GM12891 (cell line): ENCODE measurements around the gene AHNAK.

ENCODE experiments used
- DNase-seq: peaks from one replicate; pipeline ENCODE4 v3.0.0; 2011; ENCODE audit warnings: low spot score; ENCODE audit not compliant: insufficient read length
- FAIRE-seq: peaks from 2 replicates; lab custom pipeline; 2011; peaks lifted over from hg19 to GRCh38; lab: Jason Lieb, UNC
- PAX5 ChIP-seq: IDR thresholded peaks from 2 replicates; pipeline ENCODE4 v1.6.1; 2011; ENCODE audit warnings: low read length, moderate library complexity, mild to moderate bottlenecking; ENCODE audit not compliant: insufficient read depth, severe bottlenecking
- POLR2A ChIP-seq: IDR thresholded peaks from 2 replicates; pipeline ENCODE4 v1.6.1; 2011; ENCODE audit warnings: low read depth, low read length, control low read depth
- POLR2AphosphoS5 ChIP-seq: IDR thresholded peaks from 2 replicates; pipeline ENCODE4 v1.6.1; 2011; ENCODE audit warnings: low read depth, low read length, control low read depth
- POU2F2 ChIP-seq: IDR thresholded peaks from 2 replicates; pipeline ENCODE4 v1.6.1; 2011; ENCODE audit warnings: low read depth, mild to moderate bottlenecking, control low read depth, low read length, moderate library complexity
- SPI1 ChIP-seq: IDR thresholded peaks from 2 replicates; pipeline ENCODE4 v1.6.1; 2011; ENCODE audit warnings: low read depth, low read length, control low read depth
- TAF1 ChIP-seq: IDR thresholded peaks from 2 replicates; pipeline ENCODE4 v1.6.1; 2011; ENCODE audit warnings: low read depth, low read length, control low read depth

The AHNAK gene

DNA sequence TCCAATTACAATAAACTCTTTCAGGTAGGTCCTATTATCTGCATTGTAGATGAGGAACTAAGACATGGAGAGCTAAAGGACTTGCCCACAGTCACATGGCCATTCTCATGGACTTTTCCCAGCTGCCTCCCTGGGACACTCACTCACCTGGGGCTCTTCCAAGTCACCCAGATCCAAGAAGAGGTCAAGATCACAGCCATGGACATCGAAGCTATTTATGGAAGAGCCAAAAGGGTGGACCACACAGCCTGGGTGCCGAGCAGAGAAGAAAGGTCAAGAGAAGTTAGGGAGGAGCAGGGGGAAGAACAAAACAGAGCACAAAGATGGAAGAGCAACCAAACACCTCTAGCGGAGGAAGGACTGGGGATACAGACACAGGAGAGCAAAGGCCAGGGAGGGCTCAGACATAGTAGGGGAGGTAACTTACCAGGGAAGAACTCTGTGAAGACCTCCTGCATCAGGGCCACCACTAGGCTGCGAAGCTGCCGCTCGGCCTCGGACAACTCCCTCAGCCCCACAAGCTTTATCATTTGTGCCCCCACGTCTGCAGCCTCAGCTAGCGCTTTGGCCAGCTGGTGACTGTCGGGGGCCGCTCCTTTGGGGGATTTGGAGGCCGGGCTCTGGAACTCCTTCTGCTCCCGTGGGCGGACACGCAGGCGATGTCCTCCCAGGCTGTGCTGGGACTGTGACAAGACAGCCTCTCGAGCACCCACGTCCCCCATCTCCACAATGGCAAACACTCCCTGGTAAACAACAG lies 34.5 kb upstream of the AHNAK start:
- no peak for DNase-seq
- TF ChIP-seq POU2F2 (no peak), SPI1 (no peak), TAF1 (no peak), POLR2AphosphoS5 (no peak), POLR2A (no peak), PAX5 (no peak)
- FAIRE-seq, result no peak

DNA sequence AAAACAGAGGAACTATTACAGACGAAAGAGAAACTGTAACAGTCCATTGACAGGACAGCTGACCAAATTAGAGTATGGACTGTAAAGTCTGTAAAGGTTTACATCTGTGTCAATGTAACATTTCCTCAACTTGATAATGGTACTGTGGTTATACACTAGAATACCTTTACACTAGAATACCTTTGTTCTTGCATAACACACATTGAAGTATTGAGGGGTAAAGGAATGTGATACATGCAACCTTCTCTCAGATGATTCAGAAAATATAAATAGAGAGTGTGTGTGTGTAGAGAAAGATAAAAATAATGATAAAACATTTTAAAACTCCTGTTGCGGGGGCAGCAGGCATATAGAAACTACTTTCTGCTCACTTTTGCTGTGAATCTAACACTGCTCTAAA lies 32.6 kb upstream of the AHNAK start:
- FAIRE-seq (no peak), DNase-seq (no peak)
- no peak for TF ChIP-seq SPI1

DNA sequence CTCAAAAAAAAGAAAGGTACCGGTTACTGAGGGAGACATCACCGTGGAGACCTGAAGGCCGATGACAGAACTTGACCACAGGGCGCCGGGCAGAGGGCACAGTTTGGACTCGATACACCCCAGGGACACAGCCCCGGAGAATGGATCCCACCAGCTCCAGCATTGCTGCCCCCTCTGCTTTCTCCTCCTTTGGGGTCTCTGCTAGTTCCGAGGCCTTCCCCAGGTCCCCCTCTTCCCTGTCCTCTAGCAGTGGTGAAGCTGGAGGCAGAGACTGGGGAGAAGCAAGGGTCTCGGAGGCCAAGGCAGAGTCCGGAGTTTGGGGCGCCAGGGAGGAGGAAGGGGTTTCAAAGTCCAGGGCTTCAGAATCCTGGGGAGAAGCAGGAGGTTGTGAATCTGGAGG lies 31.9 kb upstream of the AHNAK start:
- no peak for TF ChIP-seq POLR2AphosphoS5
- no peak for TF ChIP-seq POLR2A
- TF ChIP-seq TAF1, result no peak
- TF ChIP-seq POU2F2, result no peak
- no peak for TF ChIP-seq SPI1
- TF ChIP-seq PAX5, result no peak

DNA sequence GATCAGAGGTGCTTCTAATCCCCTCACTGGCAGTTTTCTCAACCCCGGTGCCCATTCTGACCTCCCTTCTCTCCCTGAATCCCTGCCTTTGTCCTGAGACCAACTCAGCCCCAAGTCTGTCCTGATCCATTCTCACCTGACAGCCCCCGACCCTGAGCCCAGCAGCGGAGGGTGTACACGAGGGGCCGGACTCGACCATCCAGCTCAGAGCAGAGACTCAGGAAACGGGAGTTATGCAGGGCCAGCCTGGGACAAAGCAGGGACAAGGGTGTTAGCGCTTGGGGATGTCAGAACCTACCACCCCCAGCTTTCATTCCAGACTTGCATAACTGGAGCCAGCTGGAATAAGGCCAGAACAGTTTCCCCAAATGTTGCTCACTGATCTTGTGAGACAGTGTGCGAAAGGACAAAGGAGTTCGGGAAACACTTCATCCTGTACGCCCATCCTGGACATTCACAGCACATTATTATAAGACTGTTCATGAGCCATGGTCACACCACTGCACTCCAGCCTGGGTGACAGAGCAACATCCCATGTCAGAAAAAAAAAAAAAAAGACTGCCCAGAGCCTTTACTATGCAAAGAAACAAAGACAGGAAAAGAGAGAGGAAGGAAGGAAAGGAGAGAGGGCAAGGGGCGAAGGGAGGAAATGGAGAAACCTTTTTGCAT lies 30.6 kb upstream of the AHNAK start:
- TF ChIP-seq POLR2A, result no peak
- no peak for TF ChIP-seq POLR2AphosphoS5
- no peak for TF ChIP-seq POU2F2
- no peak for TF ChIP-seq TAF1
- no peak for TF ChIP-seq PAX5
- TF ChIP-seq SPI1, result no peak
- DNase-seq, result no peak
- FAIRE-seq, result no peak

More for the DNA sequence above, 31.9 kb upstream of the AHNAK start:
- FAIRE-seq (no peak), DNase-seq (no peak)

DNA sequence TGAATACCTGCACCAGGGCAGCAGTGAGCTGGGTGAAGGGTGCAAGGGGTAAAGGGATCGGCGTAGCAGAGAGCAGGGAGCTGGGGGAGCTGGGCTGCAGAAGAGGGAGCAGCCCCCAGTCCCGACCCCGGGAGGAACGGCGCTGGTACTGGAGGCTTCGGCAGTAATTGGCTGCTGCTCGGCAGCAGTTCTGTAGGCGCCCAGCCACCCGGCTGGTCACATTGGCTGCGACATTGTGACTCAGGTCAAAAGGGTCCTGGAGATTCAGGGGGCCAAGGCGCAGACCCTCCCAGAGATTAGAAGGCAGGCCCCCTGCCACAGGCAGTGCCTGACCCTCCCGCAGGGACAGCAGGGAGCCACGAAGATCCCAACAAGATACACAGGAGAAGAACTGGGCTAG lies 29.2 kb upstream of the AHNAK start:
- no peak for TF ChIP-seq POU2F2
- no peak for TF ChIP-seq SPI1
- no peak for TF ChIP-seq POLR2A
- no peak for TF ChIP-seq POLR2AphosphoS5
- no peak for TF ChIP-seq TAF1
- no peak for TF ChIP-seq PAX5
- DNase-seq (no peak), FAIRE-seq (no peak)

DNA sequence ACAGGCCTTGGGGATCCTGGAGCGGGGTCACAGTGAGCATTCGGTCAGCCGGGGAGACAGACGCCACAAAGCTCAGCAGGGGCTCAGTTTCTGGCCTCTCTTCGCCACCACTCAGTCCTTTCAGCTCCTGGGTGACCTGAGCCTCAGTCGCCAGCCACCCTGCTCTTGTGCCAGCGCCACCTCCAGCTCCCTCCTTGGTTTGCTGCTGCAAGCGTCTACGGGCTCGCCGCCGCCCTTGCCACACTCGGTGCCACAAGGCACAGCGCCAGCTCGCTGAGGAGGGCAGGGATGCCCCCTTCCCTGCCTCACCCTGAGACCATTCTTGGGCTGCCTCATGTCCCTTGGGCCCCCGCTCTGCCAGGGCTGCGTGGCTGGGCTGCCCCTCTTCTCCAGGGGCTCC lies 28.6 kb upstream of the AHNAK start:
- FAIRE-seq (no peak), DNase-seq (no peak)
- TF ChIP-seq PAX5 (no peak), POLR2A (no peak), SPI1 (no peak)

DNA sequence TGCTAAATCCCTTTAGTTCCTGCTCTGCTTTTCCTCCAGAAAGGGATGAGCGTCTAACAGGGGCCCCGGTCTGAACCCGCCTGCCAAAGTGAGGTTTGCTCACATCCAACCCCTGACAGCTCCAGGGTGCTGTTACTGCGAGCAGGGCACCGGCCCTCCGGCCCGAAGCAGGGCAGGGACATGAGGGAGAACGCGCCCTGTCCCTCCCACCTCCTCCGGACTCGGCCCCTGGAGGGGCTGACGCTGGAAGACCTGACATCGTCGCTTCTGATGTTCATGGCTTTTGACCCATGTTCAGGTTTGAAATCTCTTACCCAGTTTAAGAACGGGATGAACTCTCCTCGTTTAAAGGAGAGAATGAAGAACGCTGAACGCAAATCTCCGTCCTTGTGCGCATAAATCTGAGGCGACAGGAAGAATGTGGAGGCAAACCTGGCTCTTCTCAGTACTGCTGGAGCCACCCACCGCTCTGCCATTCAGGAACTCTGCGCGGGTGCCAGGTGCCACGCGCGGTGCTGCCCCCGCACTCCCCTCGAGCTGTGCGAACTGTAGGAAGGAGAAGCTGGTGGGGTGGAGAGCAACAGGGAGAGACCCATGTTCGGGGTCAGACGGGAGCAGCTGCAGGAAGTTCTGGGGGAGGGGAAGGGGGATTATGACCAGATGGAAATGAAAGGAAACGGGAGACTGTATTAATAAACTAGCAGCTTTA lies 27.9 kb upstream of the AHNAK start:
- FAIRE-seq, result peak; percentile 56
- no peak for TF ChIP-seq PAX5
- TF ChIP-seq POLR2A, result peak; percentile 8; the same call in 1 of the 2 replicates
- TF ChIP-seq POLR2AphosphoS5, result 0 out of 2 replicates have a peak, but pooled peaks have one; percentile 10
- TF ChIP-seq SPI1, result no peak
- DNase-seq, result peak; percentile 46

DNA sequence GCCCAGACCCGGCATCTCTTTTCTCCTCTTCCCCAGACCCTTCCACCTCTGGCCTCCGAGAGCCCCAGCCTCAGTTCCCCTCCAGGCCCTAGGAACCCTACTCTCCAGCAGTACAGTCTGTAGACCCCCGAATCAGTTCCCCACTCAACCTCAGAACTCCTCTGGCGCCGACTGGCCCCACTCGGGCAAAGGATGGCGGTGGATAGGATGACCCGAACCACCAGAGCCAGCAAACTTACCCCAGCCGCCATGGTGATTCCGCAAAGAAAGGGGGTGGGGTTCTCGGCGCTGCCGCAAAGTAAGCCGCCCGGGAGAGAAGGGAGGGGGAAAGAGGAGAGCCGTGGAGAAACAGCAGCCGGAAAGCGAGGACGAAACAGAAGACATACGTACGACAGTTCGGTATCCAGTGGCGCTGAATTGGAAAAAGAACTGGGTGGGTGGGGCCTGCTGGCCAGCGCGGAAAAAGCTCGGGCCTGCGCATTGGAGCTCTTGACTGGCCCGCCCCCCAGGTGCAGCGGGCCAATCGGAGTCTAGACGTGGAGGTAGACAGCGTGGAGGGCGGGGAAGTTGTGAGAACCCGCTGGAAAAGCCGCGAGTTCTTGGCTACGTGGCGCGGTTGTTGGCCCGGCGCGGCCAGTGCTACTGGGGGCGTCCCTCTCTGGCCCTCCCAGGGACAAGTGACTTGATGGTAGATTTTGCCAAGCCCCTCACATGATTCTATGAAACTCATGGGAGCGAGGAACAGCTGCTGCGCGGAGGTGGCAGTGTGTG lies 27.2 kb upstream of the AHNAK start, which contains the start of gene EEF1G:
Gene EEF1G, minus strand, starts transcription at position 300 of the 771 bp plus-strand sequence. Its CDS starts 49 bp downstream, at position 251.
- DNase-seq (peak; percentile 97), FAIRE-seq (peak; percentile 88)
- TF ChIP-seq POLR2AphosphoS5 (peak; percentile 87), POLR2A (peak; percentile 91), PAX5 (no peak), SPI1 (no peak), TAF1 (peak; percentile 100), POU2F2 (0 out of 2 replicates have a peak, but pooled peaks have one; percentile 54)

DNA sequence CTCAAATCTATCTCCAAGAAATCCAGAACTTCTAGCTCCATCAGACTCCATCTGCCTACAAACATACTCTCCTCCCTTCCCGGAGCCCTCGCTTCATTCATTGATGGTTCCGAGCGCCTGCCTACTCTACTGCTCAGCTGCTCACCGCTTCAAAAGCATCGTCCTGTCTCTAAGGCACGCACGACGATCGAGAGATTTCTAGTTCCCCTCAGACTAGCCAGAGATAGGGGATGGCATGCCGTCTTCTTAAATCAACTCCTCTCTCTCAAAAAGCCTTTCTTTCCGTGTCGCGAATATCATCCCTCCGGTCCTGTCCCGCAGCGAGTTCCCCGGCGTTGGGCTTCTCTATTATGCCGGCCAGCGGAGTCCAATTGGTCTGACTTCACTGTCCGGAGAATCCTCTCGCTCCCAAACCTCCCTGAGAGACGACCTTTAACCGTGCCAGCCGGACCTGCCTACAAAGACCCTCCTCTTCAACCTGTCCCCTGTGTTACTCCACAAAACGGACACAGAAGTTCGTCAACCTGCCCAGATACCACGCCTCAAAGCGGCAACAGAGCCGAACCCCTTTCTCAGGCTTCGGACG lies 26.5 kb upstream of the AHNAK start:
- FAIRE-seq (peak; percentile 66), DNase-seq (no peak)
- no peak for TF ChIP-seq PAX5
- TF ChIP-seq SPI1, result no peak
- TF ChIP-seq POU2F2, result no peak
- TF ChIP-seq POLR2A, result no peak
- TF ChIP-seq POLR2AphosphoS5, result no peak
- no peak for TF ChIP-seq TAF1
